ENCODE results near the gene TBX1. TPM values are rescaled to one million over a fixed set of nuclear protein-coding genes. Genes with fewer than 3 reads are reported as not detected.

TBX1 gene
- total and polyA plus RNA-seq, 2 of the 8 experiments (the other 6 are each of a cell fraction or from before 2014, with no cell fraction given) = 0.28 TPM; not detected in 1

DNA sequence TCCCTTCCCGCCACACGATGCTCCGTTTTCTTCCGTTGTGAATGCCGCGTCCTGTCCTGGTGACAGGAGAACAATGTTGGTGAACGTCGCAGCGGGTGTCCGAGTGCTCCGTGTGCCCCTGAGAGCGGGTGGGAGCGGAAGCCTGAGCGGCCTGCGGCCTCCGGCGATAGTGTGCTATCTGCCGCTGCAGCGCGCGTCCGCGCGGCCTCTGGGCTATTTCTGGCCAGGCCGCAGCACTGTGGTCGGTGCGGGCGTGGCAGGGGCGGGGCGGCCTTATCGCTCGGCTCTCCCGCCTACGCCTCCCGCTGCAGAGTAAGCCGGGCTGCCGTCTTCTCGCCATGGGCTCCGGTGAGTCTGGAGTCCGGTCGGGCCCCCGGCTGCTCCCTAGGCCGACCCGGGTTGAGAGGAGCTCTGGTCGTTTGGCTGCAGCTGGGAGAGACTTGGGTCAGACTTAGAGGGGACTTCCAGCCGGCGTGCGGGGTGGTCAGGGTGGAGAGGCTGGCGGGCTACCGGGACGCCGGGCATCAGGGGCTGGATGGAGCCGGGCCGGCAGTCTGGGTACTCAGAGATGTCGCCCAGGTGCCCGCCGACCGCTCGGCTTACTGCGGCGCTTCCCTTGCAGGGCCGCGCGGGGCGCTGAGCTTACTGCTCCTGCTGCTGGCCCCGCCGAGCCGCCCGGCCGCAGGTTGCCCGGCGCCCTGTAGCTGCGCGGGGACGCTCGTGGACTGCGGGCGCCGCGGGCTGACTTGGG, 37.2 kb upstream of the TBX1 start, which contains the start of gene GP1BB:
Gene GP1BB, plus strand, starts transcription at position 308 of the 751 bp plus-strand sequence. Its CDS starts 31 bp downstream, at position 339.
- CTCF ChIA-PET (ENCODE audit: partially characterized antibody) = interaction anchor here (0.6 to 3.1 kb wide), 36 partner anchors 10 to 280 kb away, joined by 3 to 16 read pairs (median 3); no protein-coding TSS in a partner anchor
- H3K4me3 ChIP-seq (ENCODE audit: extremely low read depth in 1 of 4, insufficient read depth in 2 of 4, low read depth in 3 of 4, low read length in 4 of 4) = peak within 1 kb of the TSS; percentile 9 to 55 (median 38); a peak in 7 of 8 replicates
- peaks cover 0 to 37% (median 21%) of the 10 kb centered on the region in 4 experiments; a peak in 6 of 7 replicates for H3K4me1 ChIP-seq (replicated peaks in 1 of 4; ENCODE audit: control insufficient read depth in 3 of 4, insufficient read depth in 4 of 4, low read length in 3 of 4)
- 4% methylated on average over 59 of the region's 80 CpGs; no CpG with 5 or more reads in 1 of the 2 experiments for WGBS, 2 experiments (ENCODE audit: extremely low coverage in 1 of 2, insufficient coverage in 1 of 2, insufficient read length in 1 of 2, insufficient replicate concordance in 2 of 2, low coverage in 1 of 2, low lambda C conversion rate in 2 of 2, missing lambda C conversion rate in 1 of 2)
- no peak within 1 kb of the TSS for H3K14ac ChIP-seq (ENCODE audit: insufficient read length)
- no peak within 1 kb of the TSS for H4K91ac ChIP-seq (replicated peaks; ENCODE audit: insufficient read length, low read length)
- H3K36me3 ChIP-seq (ENCODE audit: control insufficient read depth in 2 of 4, insufficient read depth in 4 of 4, low read length in 3 of 4) = peaks cover 0 to 5% (median 0%) of the 10 kb centered on the region in 4 experiments; a peak in 1 of 8 replicates
- H2BK20ac ChIP-seq (ENCODE audit: low read length) = no peak within 1 kb of the TSS
- peak within 1 kb of the TSS; percentile 88; the same call in 1 of the 2 replicates for H4K8ac ChIP-seq (ENCODE audit: extremely low read depth, insufficient read depth, low read length)
- POLR2A ChIA-PET (ENCODE audit: partially characterized antibody) = interaction anchor here (0.7 to 1.4 kb wide), 8 partner anchors 25 to 96 kb away, joined by 3 to 7 read pairs (median 3); no protein-coding TSS in a partner anchor
- H2BK120ac ChIP-seq (replicated peaks; ENCODE audit: low read depth, low read length) = no peak within 1 kb of the TSS
- no peak within 1 kb of the TSS for H2BK5ac ChIP-seq (ENCODE audit: low read depth, low read length)
- no peak within 1 kb of the TSS for H4K5ac ChIP-seq (ENCODE audit: insufficient read length, low read depth, low read length)
- H2AK5ac ChIP-seq (ENCODE audit: low read depth, low read length) = no peak within 1 kb of the TSS
- no peaks in the 10 kb centered on the region for H3K79me1 ChIP-seq (ENCODE audit: low read depth, low read length)
- H3K23ac ChIP-seq (ENCODE audit: insufficient read length) = no peak within 1 kb of the TSS
- peak within 1 kb of the TSS; percentile 74 to 87 for H3K4me2 ChIP-seq (ENCODE audit: insufficient read depth in 1 of 2, low read depth in 2 of 2, low read length in 2 of 2)
- peaks cover 15 to 32% of the 10 kb centered on the region in 2 experiments for H4K20me1 ChIP-seq (replicated peaks in 1 of 2; ENCODE audit: control insufficient read depth in 1 of 2, insufficient read depth in 2 of 2, low read length in 2 of 2)
- no peaks in the 10 kb centered on the region for H3K79me2 ChIP-seq (ENCODE audit: control insufficient read depth in 1 of 2, insufficient read depth in 2 of 2, low read length in 2 of 2)
- H3K27me3 ChIP-seq (replicated peaks in 1 of 4; ENCODE audit: control insufficient read depth in 3 of 4, extremely low read depth in 1 of 4, insufficient read depth in 3 of 4, low read length in 3 of 4) = peaks cover 84 to 100% (median 98%) of the 10 kb centered on the region in 4 experiments
- no peak within 1 kb of the TSS for H3K4ac ChIP-seq (replicated peaks; ENCODE audit: insufficient read length, low read depth, low read length)
- peak within 1 kb of the TSS; percentile 52; the same call in 1 of the 2 replicates for H3K18ac ChIP-seq (ENCODE audit: extremely low read depth, low read length)
- H2BK15ac ChIP-seq (ENCODE audit: low read length) = no peak within 1 kb of the TSS; the same call in 1 of the 2 replicates
- peak in 1 of 2 experiments; percentile 74 for DNase-seq (ENCODE audit: low read depth in 1 of 2, low spot score in 2 of 2)
- no peak within 1 kb of the TSS; a peak in 2 of 7 replicates for H3K9ac ChIP-seq (replicated peaks in 1 of 4; ENCODE audit: extremely low read depth in 1 of 4, low read depth in 3 of 4, low read length in 3 of 4)
- FAIRE-seq = no peak
- no peak within 1 kb of the TSS for H3K56ac ChIP-seq (replicated peaks; ENCODE audit: insufficient read length, low read depth, low read length)
- H2BK12ac ChIP-seq (ENCODE audit: low read depth, low read length) = peak within 1 kb of the TSS; percentile 50; the same call in 1 of the 2 replicates
- H3K9me3 ChIP-seq (ENCODE audit: insufficient read depth in 2 of 2, low read depth in 1 of 2, low read length in 1 of 2) = no peaks in the 10 kb centered on the region; a peak in 1 of 4 replicates
- H3K27ac ChIP-seq (ENCODE audit: low read depth, low read length) = no peak within 1 kb of the TSS
- H2AFZ ChIP-seq (ENCODE audit: low read length) = no peak within 1 kb of the TSS
- H3K23me2 ChIP-seq (ENCODE audit: low read depth, low read length) = peaks cover 23% of the 10 kb centered on the region; the same call in 1 of the 2 replicates
- TF ChIP-seq ASH2L (IDR thresholded peaks at IDR 0.05; ENCODE audit: low read length) = no peak
- TF ChIP-seq SP4 (IDR thresholded peaks at IDR 0.05; ENCODE audit: low read length) = no peak
- peak; percentile 14; the same call in 1 of the 2 replicates for TF ChIP-seq RBBP5 (IDR thresholded peaks at IDR 0.05; ENCODE audit: borderline replicate concordance, low read depth, low read length)
- TF ChIP-seq RAD21 (IDR thresholded peaks at IDR 0.05 in 1 of 2, conservative IDR thresholded peaks at IDR 0.05 in 1 of 2; ENCODE audit: low read depth in 2 of 2, low read length in 2 of 2) = no peak
- no peak for TF ChIP-seq CBX5 (IDR thresholded peaks at IDR 0.05; ENCODE audit: low read depth, low read length)
- TF ChIP-seq RXRA (IDR thresholded peaks at IDR 0.05; ENCODE audit: insufficient read depth, low read depth, low read length) = no peak
- peak; percentile 83 for TF ChIP-seq SUZ12 (IDR thresholded peaks at IDR 0.05; ENCODE audit: low read length)
- TF ChIP-seq, protein P1, sequence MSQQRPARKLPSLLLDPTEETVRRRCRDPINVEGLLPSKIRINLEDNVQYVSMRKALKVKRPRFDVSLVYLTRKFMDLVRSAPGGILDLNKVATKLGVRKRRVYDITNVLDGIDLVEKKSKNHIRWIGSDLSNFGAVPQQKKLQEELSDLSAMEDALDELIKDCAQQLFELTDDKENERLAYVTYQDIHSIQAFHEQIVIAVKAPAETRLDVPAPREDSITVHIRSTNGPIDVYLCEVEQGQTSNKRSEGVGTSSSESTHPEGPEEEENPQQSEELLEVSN (IDR thresholded peaks at IDR 0.05) = peak; percentile 6; the same call in 1 of the 2 replicates
- TF ChIP-seq EZH2 (IDR thresholded peaks at IDR 0.05; ENCODE audit: low read depth, low read length, severe bottlenecking) = peak; percentile 90
